Activated CD4-positive, alpha-beta T cell treated with anti-CD3 and anti-CD28 coated beads, Interleukin-2, amount 50 U/mL, for 16 hours (primary cell): ENCODE results near the gene XXYLT1.
"Not testable (repeated sequence)": the region's sequence is repeated elsewhere in the genome, so short reads cannot be mapped to it uniquely, and the experiment has no call there.

Experiments
- DNase-seq: peaks from one replicate; pipeline ENCODE4 v3.0.0-alpha.2; 2020

Gene XXYLT1

DNA sequence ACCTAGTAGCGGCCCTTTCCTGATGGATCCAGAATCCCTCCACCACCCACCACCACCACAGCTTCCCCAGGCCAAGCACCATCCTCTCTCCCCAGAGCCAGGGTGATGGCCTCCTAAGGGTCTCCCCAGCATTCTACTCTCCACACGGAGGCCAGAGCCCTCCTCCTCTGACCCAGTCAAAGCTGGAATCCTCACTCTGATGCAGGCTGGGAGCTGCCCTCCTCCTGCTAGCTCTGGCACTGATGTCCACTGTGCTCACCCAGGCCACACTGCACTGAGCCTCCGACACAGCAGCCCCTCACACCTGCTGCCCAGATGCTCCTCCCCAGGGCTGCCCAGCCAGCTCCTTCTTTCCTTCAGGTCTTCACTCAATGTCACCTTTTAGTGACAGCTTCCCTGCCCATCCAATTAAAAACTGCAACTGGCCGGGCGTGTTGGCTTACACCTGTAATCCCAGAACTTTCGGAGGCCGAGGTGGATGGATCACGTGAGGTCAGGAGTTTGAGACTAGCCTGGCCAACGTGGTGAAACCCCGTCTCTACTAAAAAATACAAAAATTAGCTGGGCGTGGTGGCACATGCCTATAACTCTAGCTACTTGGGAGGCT lies 21.0 kb downstream of the XXYLT1 start:
- no peak for DNase-seq

DNA sequence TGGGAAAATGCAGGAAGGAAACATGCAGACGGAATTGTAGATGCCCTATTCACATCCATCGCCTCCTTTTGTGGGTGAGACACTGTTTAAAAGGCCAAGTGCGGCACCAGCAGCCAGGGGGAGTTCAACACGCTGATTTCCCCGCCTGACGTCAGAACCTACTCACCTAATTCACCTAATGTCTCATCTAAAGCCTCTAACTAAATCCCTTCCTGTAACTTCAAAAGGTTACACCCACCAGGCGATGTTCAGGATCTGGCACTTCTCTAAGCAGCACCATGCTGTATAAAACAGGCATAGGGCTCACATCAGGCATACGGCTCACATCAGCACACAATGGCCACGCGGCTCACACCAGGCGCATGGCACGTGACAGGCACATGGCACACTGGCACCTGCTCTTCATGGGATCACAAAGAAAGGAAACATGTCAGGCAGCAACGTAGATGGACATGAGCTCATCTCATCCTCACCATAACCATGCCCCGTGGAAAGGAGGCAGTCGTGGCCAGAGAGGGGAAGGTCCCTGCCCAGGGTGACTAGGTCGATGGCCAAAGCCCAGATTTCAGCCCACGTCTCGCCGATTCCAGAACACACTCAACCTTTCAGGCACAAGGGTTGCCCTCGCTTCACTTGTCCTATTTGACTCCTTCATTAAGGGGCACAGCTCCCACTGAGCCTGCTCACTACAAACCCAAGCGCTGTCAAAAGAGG lies 21.7 kb downstream of the XXYLT1 start:
- no peak for DNase-seq

GRCh38 chr3:195248281-195248680 lies 22.7 kb downstream of the XXYLT1 start:
- no peak for DNase-seq

- no peak for DNase-seq
Observed at GRCh38 chr3:195247863-195248189, 23.1 kb downstream of the XXYLT1 start.

GRCh38 chr3:195247086-195247862 lies 23.7 kb downstream of the XXYLT1 start:
- DNase-seq, result no peak

- no peak for DNase-seq
Observed at GRCh38 chr3:195246581-195246995, 24.4 kb downstream of the XXYLT1 start.

GRCh38 chr3:195245531-195245951 lies 25.4 kb downstream of the XXYLT1 start:
- no peak for DNase-seq

- no peak for DNase-seq
Observed at GRCh38 chr3:195241592-195242355, 29.2 kb downstream of the XXYLT1 start.

DNA sequence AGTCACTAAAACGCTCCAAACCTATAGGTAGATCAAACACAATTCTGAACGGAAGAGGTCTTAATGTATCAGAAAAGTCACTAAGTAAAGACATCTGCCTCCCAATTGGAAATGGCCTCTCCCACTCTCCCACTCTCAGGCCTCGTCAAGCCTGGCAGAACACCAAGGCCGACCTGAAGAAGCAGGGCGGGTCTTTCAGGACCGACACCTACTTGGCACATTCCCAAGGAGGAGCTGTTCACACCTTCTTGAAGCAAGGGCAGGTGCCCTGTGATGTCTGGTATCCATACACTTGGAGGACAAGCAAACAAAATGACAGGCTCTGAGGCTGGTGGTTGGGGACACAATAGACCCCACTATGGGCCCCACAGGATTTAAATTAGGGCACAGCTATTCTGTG lies 30.0 kb downstream of the XXYLT1 start:
- DNase-seq, result no peak

- no peak for DNase-seq
Observed at GRCh38 chr3:195240171-195240701, 30.7 kb downstream of the XXYLT1 start.

DNA sequence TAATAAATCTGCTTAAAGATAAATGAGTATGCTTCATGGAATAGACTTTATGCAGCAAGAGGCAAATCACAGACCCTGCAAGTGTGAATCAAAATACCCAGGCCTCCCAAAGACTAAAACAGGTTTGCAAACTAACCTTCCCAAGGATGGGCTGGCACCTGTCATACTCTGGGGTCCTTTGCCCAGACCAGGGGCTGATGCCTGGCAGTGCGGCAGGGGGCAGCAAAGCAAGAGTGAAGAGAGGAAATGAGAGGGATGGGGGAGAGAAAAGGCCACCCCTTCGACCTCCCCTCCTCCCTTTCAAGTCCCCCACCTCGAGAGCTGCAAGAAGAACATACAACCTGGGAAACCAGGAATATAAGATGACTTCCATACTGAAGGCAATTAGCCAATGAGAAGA lies 31.8 kb downstream of the XXYLT1 start:
- no peak for DNase-seq

GRCh38 chr3:195238586-195239118 lies 32.3 kb downstream of the XXYLT1 start:
- no peak for DNase-seq

GRCh38 chr3:195238081-195238571 lies 32.8 kb downstream of the XXYLT1 start:
- DNase-seq, result no peak

DNA sequence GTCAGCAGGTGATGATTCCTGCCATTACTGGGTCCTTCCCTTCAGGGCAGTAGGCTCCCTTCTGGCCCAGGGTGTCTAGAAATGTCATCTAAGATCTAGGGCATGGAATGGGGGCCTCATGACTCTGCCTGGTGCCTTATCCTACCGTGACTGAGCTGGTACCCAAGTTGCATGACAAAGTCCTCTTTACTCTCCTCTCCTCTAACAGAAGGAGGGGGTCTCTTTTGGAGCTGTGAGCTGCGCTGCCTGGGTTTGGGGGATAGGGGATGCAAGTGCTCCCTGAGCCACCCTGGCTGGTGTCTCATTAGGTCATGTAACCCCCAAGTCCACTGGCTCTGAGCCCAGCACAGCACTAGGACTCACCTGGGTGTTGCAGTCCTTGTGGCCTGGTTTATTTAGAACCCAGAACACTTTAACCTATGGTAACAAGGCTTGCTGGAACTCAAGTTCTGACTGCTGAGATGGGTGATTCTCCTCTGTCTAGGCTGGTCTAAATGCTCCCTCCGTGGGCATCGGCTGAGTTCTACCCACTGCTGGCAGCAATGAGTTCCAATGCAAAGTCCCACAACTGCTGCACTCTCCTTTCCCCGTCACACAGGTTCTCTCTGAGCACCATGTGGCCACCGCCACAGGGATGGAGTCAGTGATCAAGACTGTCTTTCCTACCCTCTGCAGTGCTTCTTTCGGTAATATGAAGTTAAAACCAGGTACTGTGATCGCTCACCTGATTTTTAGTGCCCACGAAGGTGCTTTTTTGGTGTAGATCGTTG lies 34.0 kb downstream of the XXYLT1 start:
- DNase-seq, result no peak

- DNase-seq, result no peak
Observed at GRCh38 chr3:195236076-195236798, 34.7 kb downstream of the XXYLT1 start.

DNA sequence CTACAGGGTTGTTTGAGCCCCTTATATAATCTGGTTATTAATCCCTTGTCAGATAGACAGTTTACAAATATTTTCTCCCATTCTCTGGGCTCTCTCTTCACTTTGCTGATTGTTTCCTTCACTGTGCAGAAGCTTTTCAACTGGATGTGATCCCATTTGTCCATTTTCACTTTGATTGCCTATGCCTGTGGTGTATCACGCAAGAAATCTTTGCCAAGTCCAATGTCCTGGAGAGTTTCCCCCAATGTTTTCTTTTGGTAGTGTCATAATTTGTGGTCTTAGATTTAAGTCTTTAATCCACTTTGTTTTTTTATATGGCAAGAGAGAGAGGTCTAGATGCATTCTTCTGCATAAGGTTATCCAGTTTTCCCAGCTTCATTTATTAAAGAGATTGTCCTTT lies 40.7 kb downstream of the XXYLT1 start:
- DNase-seq, result no peak

- not testable (repeated sequence) for DNase-seq
Observed at GRCh38 chr3:195228886-195229285, 42.1 kb downstream of the XXYLT1 start.

DNA sequence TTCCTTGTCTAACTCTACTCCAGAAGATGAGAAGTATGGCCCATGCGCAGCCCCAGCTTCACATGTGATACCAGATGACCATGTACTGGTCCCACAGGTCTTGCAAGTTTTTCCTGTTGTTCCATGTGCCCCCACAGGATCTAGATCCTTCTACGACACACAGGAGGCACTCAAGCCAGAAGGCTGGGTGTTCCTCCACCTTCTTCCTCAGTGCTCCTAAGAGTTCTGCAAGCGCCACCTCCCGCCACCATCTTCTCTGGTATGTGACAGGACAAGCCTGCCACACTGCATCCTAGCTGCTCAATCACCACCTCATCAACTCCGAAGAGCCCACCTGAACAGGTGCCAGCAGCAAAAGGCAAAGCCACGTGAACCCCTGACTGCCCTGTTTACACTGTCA lies 43.1 kb downstream of the XXYLT1 start:
- no peak for DNase-seq

DNA sequence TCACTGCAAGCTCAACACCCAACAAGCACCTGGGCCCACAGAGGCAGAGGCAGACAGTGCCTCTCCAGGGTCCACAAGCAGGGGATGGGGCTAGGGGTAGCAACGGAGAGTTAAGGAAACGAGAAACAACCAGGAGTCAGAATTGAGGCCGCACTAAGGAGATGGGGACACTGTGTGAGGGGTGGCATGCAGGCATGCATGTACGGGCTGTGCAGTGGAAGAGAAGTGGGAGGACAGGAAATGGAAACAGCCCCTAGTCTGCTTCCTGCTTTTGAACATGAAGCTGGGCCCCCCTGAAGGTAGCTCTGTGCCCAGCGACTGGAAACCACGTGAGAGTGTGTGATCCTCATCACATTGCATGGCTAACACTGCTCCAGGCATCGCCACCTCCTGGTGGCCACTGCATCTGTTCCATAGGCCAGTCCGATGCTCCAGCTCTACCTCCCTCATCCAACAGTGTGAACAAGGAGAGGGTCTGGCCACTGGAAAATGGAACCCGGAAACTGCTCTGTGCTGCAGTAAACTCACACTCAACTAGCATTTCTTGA lies 44.0 kb downstream of the XXYLT1 start:
- DNase-seq, result no peak

GRCh38 chr3:195226445-195226844 lies 44.5 kb downstream of the XXYLT1 start:
- DNase-seq, result no peak
